GM12878 (cell line): ENCODE data around the gene BTG2. TPM values are rescaled to one million over a fixed set of nuclear protein-coding genes. Genes with fewer than 3 reads are reported as not detected.

Experiments used
- ATAC-seq: fragments of 200-7000 bp; cut with Tn5 transposase; 3 replicates; pipeline ENCODE4 v1.9.1; 2020; ENCODE audit warnings: mild to moderate bottlenecking, moderate library complexity
- BruUV-seq: library from RNA; stranded (reverse); fragments of 400-500 nt; replicated peaks from 2 replicates; lab custom pipeline; 2021; lab: Mats Ljungman, UMichigan
- CTCF ChIA-PET: fragments of 300-600 bp; sonication (Branson Sonifier 250); formaldehyde crosslinking; extraction: SDS; loops from one replicate; lab custom pipeline; 2021; ENCODE audit warnings: inconsistent platforms; lab: Yijun Ruan, JAX
- POLR2A ChIA-PET: fragments of 350-600 bp; formaldehyde crosslinking; extraction: SDS; loops from one replicate; lab custom pipeline; 2021; ENCODE audit warnings: inconsistent platforms; lab: Charles Lee
- RAD21 ChIA-PET: fragments of 300-600 bp; sonication (Branson Sonifier 250); formaldehyde crosslinking; loops from one replicate; lab custom pipeline; 2023; ENCODE audit warnings: antibody characterized with exemption; ENCODE audit not compliant: unreplicated experiment; lab: Charles Lee
- SMC1A ChIA-PET: fragments of 300-600 bp; sonication (Branson Sonifier 250); formaldehyde crosslinking; loops from one replicate; lab custom pipeline; 2023; ENCODE audit not compliant: unreplicated experiment, uncharacterized antibody; lab: Charles Lee
- DNase-seq: peaks from one replicate; pipeline ENCODE4 v3.0.0-alpha.2; 2011; ENCODE audit warnings: low read depth, low spot score
- FAIRE-seq: peaks from 3 replicates; lab custom pipeline; 2011; peaks lifted over from hg19 to GRCh38; lab: Jason Lieb, UNC
- H2AFZ ChIP-seq: 2 replicates; pipeline ENCODE4 v1.6.0; 2011; ENCODE audit warnings: low read depth, low read length, control low read depth; ENCODE audit not compliant: control insufficient read depth
- H3K27ac ChIP-seq: 2 replicates; pipeline ENCODE4 v1.5.1; 2011; ENCODE audit warnings: control low read depth; ENCODE audit not compliant: control insufficient read depth, insufficient read depth
- H3K27me3 ChIP-seq, 2 experiments: replicated peaks in 1 of 2; 2 replicates each; pipeline versions ENCODE4 v1.6.0 to v1.6.1; 2011; ENCODE audit warnings: low read length in 1 of 2; ENCODE audit not compliant: control insufficient read depth in 2 of 2, insufficient read depth in 2 of 2
- H3K36me3 ChIP-seq, 2 experiments: 2 replicates each; pipeline ENCODE4 v1.5.1; 2011; ENCODE audit warnings: low read length in 1 of 2; ENCODE audit not compliant: control insufficient read depth in 2 of 2, insufficient read depth in 2 of 2
- H3K4me1 ChIP-seq: 2 replicates; pipeline ENCODE4 v1.6.1; 2011; ENCODE audit warnings: mild to moderate bottlenecking, low read length, moderate library complexity, mixed read lengths; ENCODE audit not compliant: control insufficient read depth, insufficient read depth
- H3K4me2 ChIP-seq: 2 replicates; pipeline ENCODE4 v1.6.0; 2011; ENCODE audit warnings: control low read depth; ENCODE audit not compliant: control insufficient read depth, insufficient read depth
- H3K4me3 ChIP-seq: fragments of 200-600 bp; sonication (generic); 2 replicates; pipeline ENCODE4 v1.5.1; 2016
- H3K79me2 ChIP-seq: 2 replicates; pipeline ENCODE4 v1.6.0; 2011; ENCODE audit warnings: low read length; ENCODE audit not compliant: control insufficient read depth, insufficient read depth
- H3K9ac ChIP-seq: 2 replicates; pipeline ENCODE4 v1.8.0; 2011; ENCODE audit warnings: low read length, control low read depth, mixed read lengths; ENCODE audit not compliant: control insufficient read depth, insufficient read depth
- H3K9me3 ChIP-seq: replicated peaks from 3 replicates; pipeline ENCODE4 v1.5.1; 2011; ENCODE audit warnings: mild to moderate bottlenecking, low read length; ENCODE audit not compliant: control insufficient read depth, insufficient read depth
- H4K20me1 ChIP-seq: 2 replicates; pipeline ENCODE4 v1.6.0; 2011; ENCODE audit not compliant: control insufficient read depth, insufficient read depth
- BHLHE40 ChIP-seq, 2 experiments: fragments of 450-650 bp in 1 of 2; IDR thresholded peaks; 2 replicates each; pipeline ENCODE4 v1.6.1; 2011 to 2017; ENCODE audit warnings: low read depth in 2 of 2, borderline replicate concordance in 1 of 2, improper control_type of control experiment in 1 of 2, low read length in 1 of 2, mild to moderate bottlenecking in 1 of 2
- NR2C2 ChIP-seq: IDR thresholded peaks from 2 replicates; pipeline ENCODE4 v1.6.1; 2011; ENCODE audit warnings: borderline replicate concordance, low read depth; ENCODE audit not compliant: control insufficient read depth, insufficient read length
- NRF1 ChIP-seq: conservative IDR thresholded peaks from 2 replicates; pipeline ENCODE4 v1.6.1; 2011; ENCODE audit warnings: mild to moderate bottlenecking, low read depth, low read length, improper control_type of control experiment
- RB1 ChIP-seq: fragments of 450-650 bp; formaldehyde crosslinking; IDR thresholded peaks from 2 replicates; pipeline ENCODE4 v1.6.1; 2017; ENCODE audit warnings: mild to moderate bottlenecking, borderline replicate concordance
- SMAD5 ChIP-seq: IDR thresholded peaks from 2 replicates; pipeline ENCODE4 v1.6.1; 2016; ENCODE audit warnings: antibody characterized with exemption, low read depth
- SP1 ChIP-seq: IDR thresholded peaks from one replicate; pipeline ENCODE4 v1.6.1; 2011; ENCODE audit warnings: low read depth, low read length
- SUPT20H ChIP-seq: IDR thresholded peaks from 2 replicates; pipeline ENCODE4 v1.6.1; 2011; ENCODE audit warnings: low read depth, mild to moderate bottlenecking, low read length, moderate library complexity, borderline replicate concordance; ENCODE audit not compliant: control insufficient read depth
- TBL1XR1 ChIP-seq: IDR thresholded peaks from 2 replicates; pipeline ENCODE4 v1.6.1; 2012; ENCODE audit warnings: low read depth, low read length, improper control_type of control experiment
- ZNF274 ChIP-seq: IDR thresholded peaks from one replicate; pipeline ENCODE4 v1.8.0; 2011; ENCODE audit not compliant: insufficient read length, insufficient read depth
- ZSCAN29 ChIP-seq: fragments of 450-650 bp; IDR thresholded peaks from 2 replicates; pipeline ENCODE4 v1.6.1; 2017; ENCODE audit warnings: mild to moderate bottlenecking, moderate library complexity
- WGBS: methylation state at CpG from one replicate; pipeline ENCODE4 v1.1.6; 2016; ENCODE audit warnings: low lambda C conversion rate; ENCODE audit not compliant: insufficient replicate concordance, insufficient coverage; ENCODE audit errors: missing lambda C conversion rate; 5-methylcytosine and 5-hydroxymethylcytosine counted together
- in situ Hi-C: fragments of 300-500 bp; cut with MboI; formaldehyde crosslinking; loops from 9 replicates; pipeline ENCODE4 v1.14.3; 2018; ENCODE audit warnings: mixed read lengths
- intact Hi-C: fragments of 100-400 bp; cut with micrococcal nuclease; formaldehyde crosslinking; loops from one replicate; pipeline ENCODE4 v1.14.2; 2022; ENCODE audit not compliant: unreplicated experiment
- polyA plus RNA-seq, 11 experiments: library from polyadenylated mRNA; depleted of rRNA in 4 of 11; unstranded in 6 of 11; stranded (reverse) in 5 of 11; fragments of >200 nt; fragmentation: Nextera tagmentation in 4 of 11; fragmentation: Illumina TruSeq in 1 of 11; extraction: Ambion mirVana in 4 of 11; extraction: Trizol in 1 of 11; gene quantifications; 1 replicate in 1 of 11; 2 replicates in 10 of 11; pipeline versions ENCODE4 v1.2.1 to v1.2.3, GENCODE V29; 2011 to 2016; ENCODE audit warnings: inconsistent platforms in 2 of 11, missing spikeins in 2 of 11, low read depth in 1 of 11
- total RNA-seq, 4 experiments: library from RNA; depleted of rRNA in 3 of 4; stranded (reverse); fragments of >200 nt in 3 of 4; fragmentation: Illumina TruSeq in 1 of 4; extraction: Trizol in 1 of 4; gene quantifications; 2 replicates each; pipeline versions ENCODE4 v1.2.1 to v1.2.3, GENCODE V29; 2013 to 2021
- TF ChIP-seq, protein P1 (sequence below): fragments of 450-650 bp; IDR thresholded peaks from 2 replicates; pipeline ENCODE4 v1.6.1; 2016; ENCODE audit warnings: mild to moderate bottlenecking
- TF ChIP-seq, protein P2 (sequence below): fragments of 450-650 bp; IDR thresholded peaks from 2 replicates; pipeline ENCODE4 v1.6.1; 2017; ENCODE audit warnings: low read depth, mild to moderate bottlenecking, moderate library complexity
- TF ChIP-seq, protein P3 (sequence below): fragments of 450-650 bp; formaldehyde crosslinking; IDR thresholded peaks from 2 replicates; pipeline ENCODE4 v1.4.0; 2020; ENCODE audit warnings: mild to moderate bottlenecking, moderate library complexity
- TF ChIP-seq, protein P4 (sequence below): fragments of 450-650 bp; IDR thresholded peaks from 2 replicates; pipeline ENCODE4 v1.6.1; 2014; ENCODE audit warnings: mild to moderate bottlenecking

The BTG2 gene
- total and polyA plus RNA-seq, 10 of the 15 experiments (the other 5 are each of a cell fraction or from before 2014, with no cell fraction given): 23.3 to 160 (median 98.1) TPM

DNA sequence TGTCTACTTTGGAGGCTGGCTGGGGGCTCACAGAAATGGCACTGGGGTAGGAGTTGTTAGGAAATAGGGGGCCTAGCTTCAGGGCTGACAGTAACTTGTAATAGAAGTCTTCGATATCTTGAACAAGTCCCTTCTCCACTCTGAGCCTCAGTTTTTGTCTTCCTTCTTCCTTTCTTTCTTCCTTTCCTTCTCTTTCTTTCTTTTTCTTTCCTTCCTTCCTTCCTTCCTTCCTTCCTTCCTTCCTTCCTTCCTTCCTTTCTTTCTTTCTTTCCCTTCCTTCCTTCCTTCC, 12.9 kb downstream of the BTG2 start (continued):
- TF ChIP-seq, protein P1, sequence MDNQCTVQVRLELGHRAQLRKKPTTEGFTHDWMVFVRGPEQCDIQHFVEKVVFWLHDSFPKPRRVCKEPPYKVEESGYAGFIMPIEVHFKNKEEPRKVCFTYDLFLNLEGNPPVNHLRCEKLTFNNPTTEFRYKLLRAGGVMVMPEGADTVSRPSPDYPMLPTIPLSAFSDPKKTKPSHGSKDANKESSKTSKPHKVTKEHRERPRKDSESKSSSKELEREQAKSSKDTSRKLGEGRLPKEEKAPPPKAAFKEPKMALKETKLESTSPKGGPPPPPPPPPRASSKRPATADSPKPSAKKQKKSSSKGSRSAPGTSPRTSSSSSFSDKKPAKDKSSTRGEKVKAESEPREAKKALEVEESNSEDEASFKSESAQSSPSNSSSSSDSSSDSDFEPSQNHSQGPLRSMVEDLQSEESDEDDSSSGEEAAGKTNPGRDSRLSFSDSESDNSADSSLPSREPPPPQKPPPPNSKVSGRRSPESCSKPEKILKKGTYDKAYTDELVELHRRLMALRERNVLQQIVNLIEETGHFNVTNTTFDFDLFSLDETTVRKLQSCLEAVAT: no peak
- TF ChIP-seq SMAD5: no peak
- TF ChIP-seq, protein P2, sequence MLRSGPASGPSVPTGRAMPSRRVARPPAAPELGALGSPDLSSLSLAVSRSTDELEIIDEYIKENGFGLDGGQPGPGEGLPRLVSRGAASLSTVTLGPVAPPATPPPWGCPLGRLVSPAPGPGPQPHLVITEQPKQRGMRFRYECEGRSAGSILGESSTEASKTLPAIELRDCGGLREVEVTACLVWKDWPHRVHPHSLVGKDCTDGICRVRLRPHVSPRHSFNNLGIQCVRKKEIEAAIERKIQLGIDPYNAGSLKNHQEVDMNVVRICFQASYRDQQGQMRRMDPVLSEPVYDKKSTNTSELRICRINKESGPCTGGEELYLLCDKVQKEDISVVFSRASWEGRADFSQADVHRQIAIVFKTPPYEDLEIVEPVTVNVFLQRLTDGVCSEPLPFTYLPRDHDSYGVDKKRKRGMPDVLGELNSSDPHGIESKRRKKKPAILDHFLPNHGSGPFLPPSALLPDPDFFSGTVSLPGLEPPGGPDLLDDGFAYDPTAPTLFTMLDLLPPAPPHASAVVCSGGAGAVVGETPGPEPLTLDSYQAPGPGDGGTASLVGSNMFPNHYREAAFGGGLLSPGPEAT: no peak
- TF ChIP-seq TBL1XR1: no peak
- no peak for TF ChIP-seq SUPT20H

DNA sequence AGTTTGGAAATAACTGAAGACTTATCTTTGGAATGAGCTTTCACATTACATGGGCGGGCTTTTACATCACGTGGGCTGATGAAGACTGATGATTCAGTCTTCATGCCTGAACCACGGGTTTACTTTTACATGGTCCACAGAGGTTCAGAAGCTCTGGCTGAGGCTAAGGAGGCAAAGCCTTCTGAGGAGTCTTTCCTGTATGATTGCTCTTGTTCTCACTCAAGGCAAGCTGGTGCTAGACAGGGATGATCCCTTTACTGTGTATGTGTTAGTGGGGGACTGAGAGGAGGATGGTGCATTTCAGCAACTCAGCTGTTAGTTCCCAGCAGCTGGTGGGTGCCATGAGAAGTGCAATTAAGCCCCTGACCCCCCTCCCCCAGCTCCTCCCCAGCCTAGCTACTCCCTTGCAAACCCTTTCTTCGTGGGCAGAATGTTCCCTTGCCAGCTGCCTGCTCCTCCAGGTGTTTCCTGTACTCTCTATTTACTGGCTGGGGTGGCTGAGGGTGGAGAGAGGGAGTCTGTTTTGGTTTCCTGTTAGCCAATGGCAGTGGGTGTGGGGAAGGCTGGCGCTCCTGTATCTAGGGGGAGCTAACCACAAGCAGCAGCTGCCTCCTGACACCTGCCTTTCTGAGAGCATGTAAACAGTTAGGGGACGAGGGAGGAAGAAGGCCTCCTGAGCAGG, 15.4 kb downstream of the BTG2 start:
- peaks cover 56% of the 10 kb centered on the region for H3K4me1 ChIP-seq
- FAIRE-seq (peak; percentile 77), ATAC-seq (peak; percentile 68), DNase-seq (no peak)
- BruUV-seq: no TSS peak
- POLR2A ChIA-PET: interaction anchor here (0.5 to 9.5 kb wide), 7 partner anchors 9 to 60 kb away, joined by 3 to 395 read pairs (median 7); partner anchors contain the start of gene BTG2
- H3K4me2 ChIP-seq: peak overlapping the region; percentile 93
- peak overlapping the region; percentile 24 for H3K9ac ChIP-seq
- 18% methylated on average over 6 of the region's 6 CpGs for WGBS
- in situ Hi-C loops (no loop called here), intact Hi-C loops (loop anchor here (1.0 kb wide), 1 partner anchor 33 kb away; no protein-coding TSS in a partner anchor)
- H3K36me3 ChIP-seq: no peaks in the 10 kb centered on the region
- H4K20me1 ChIP-seq: no peaks in the 10 kb centered on the region
- no peak overlapping the region; the same call in 1 of the 2 replicates for H3K4me3 ChIP-seq
- H3K27me3 ChIP-seq: no peaks in the 10 kb centered on the region
- H2AFZ ChIP-seq: peak overlapping the region; percentile 50
- RAD21 ChIA-PET: interaction anchor here (0.6 to 9.5 kb wide), 7 partner anchors 9 to 51 kb away, joined by 3 to 541 read pairs (median 5); partner anchors contain the start of gene BTG2
- H3K27ac ChIP-seq: peak overlapping the region; percentile 70
- SMC1A ChIA-PET: interaction anchor here (1.0 to 9.8 kb wide), 5 partner anchors 11 to 56 kb away, joined by 3 to 590 read pairs (median 16); partner anchors contain the start of gene BTG2
- no peaks in the 10 kb centered on the region for H3K9me3 ChIP-seq
- CTCF ChIA-PET: interaction anchor here (1.2 to 10.0 kb wide), 14 partner anchors 12 to 282 kb away, joined by 3 to 281 read pairs (median 6); partner anchors contain the start of gene BTG2
- peaks cover 5% of the 10 kb centered on the region for H3K79me2 ChIP-seq
- TF ChIP-seq NRF1: no peak
- TF ChIP-seq ZNF274: no peak
- TF ChIP-seq NR2C2: no peak
- TF ChIP-seq ZSCAN29: no peak
- TF ChIP-seq SP1: peak; percentile 54
- TF ChIP-seq, protein P3, sequence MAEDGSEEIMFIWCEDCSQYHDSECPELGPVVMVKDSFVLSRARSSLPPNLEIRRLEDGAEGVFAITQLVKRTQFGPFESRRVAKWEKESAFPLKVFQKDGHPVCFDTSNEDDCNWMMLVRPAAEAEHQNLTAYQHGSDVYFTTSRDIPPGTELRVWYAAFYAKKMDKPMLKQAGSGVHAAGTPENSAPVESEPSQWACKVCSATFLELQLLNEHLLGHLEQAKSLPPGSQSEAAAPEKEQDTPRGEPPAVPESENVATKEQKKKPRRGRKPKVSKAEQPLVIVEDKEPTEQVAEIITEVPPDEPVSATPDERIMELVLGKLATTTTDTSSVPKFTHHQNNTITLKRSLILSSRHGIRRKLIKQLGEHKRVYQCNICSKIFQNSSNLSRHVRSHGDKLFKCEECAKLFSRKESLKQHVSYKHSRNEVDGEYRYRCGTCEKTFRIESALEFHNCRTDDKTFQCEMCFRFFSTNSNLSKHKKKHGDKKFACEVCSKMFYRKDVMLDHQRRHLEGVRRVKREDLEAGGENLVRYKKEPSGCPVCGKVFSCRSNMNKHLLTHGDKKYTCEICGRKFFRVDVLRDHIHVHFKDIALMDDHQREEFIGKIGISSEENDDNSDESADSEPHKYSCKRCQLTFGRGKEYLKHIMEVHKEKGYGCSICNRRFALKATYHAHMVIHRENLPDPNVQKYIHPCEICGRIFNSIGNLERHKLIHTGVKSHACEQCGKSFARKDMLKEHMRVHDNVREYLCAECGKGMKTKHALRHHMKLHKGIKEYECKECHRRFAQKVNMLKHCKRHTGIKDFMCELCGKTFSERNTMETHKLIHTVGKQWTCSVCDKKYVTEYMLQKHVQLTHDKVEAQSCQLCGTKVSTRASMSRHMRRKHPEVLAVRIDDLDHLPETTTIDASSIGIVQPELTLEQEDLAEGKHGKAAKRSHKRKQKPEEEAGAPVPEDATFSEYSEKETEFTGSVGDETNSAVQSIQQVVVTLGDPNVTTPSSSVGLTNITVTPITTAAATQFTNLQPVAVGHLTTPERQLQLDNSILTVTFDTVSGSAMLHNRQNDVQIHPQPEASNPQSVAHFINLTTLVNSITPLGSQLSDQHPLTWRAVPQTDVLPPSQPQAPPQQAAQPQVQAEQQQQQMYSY (CRISPR knock-in tag): no peak
- TF ChIP-seq BHLHE40 (IDR thresholded peaks at IDR 0.05; ENCODE audit: borderline replicate concordance in 1 of 2, low read depth in 2 of 2, low read length in 1 of 2): peak; percentile 63 to 84; a peak in 3 of 4 replicates
- TF ChIP-seq RB1: no peak
- TF ChIP-seq, protein P4, sequence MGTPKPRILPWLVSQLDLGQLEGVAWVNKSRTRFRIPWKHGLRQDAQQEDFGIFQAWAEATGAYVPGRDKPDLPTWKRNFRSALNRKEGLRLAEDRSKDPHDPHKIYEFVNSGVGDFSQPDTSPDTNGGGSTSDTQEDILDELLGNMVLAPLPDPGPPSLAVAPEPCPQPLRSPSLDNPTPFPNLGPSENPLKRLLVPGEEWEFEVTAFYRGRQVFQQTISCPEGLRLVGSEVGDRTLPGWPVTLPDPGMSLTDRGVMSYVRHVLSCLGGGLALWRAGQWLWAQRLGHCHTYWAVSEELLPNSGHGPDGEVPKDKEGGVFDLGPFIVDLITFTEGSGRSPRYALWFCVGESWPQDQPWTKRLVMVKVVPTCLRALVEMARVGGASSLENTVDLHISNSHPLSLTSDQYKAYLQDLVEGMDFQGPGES: no peak
